Aorta (tissue), 5 donors: ENCODE measurements around the gene IGF1R. TPM values are rescaled to one million over a fixed set of nuclear protein-coding genes. Genes with fewer than 3 reads are reported as not detected.

Experiments
- ATAC-seq: fragments of 200-7000 bp; cut with Tn5 transposase; one replicate; pipeline ENCODE4 v1.9.1; 2022; ENCODE audit warnings: moderate library complexity; ENCODE audit not compliant: low FRiP score
- DNase-seq, 2 donors: peaks; one replicate each; pipeline ENCODE4 v3.0.0-alpha.2; 2020
- H3K27ac ChIP-seq, 2 donors: one replicate each; pipeline ENCODE4 v1.5.1; 2013; ENCODE audit warnings: low read length in 2 of 2, mild to moderate bottlenecking in 2 of 2, moderate library complexity in 2 of 2, control low read depth in 1 of 2, inconsistent platforms in 1 of 2, low read depth in 1 of 2
- H3K27me3 ChIP-seq, 2 donors: one replicate each; pipeline ENCODE4 v1.6.1; 2013; ENCODE audit warnings: control low read depth in 1 of 2, low read length in 1 of 2, mild to moderate bottlenecking in 1 of 2, moderate library complexity in 1 of 2; ENCODE audit not compliant: insufficient read depth in 2 of 2, control insufficient read depth in 1 of 2
- H3K36me3 ChIP-seq, 2 donors: one replicate each; pipeline ENCODE4 v1.6.1; 2013; ENCODE audit warnings: control low read depth in 1 of 2, low read length in 1 of 2, mild to moderate bottlenecking in 1 of 2; ENCODE audit not compliant: insufficient read depth in 2 of 2, control insufficient read depth in 1 of 2
- H3K4me1 ChIP-seq, 2 donors: one replicate each; pipeline ENCODE4 v1.6.1; 2013; ENCODE audit warnings: low read length in 2 of 2, control low read depth in 1 of 2, mild to moderate bottlenecking in 1 of 2, moderate library complexity in 1 of 2; ENCODE audit not compliant: insufficient read depth in 2 of 2, control insufficient read depth in 1 of 2
- H3K4me3 ChIP-seq, 2 donors: one replicate each; pipeline ENCODE4 v1.5.1; 2013; ENCODE audit warnings: low read length in 2 of 2, control low read depth in 1 of 2, mild to moderate bottlenecking in 1 of 2
- H3K9me3 ChIP-seq: one replicate; pipeline ENCODE4 v1.6.1; 2013; ENCODE audit warnings: mild to moderate bottlenecking, low read length; ENCODE audit not compliant: control insufficient read depth
- WGBS, 2 donors: extraction: QIAGEN DNeasy Blood & Tissue Kit; methylation state at CpG; one replicate each; pipeline ENCODE4 v1.1.7; 2013; 5-methylcytosine and 5-hydroxymethylcytosine counted together
- intact Hi-C, 2 donors: fragments of 100-400 bp; cut with DNase I; formaldehyde crosslinking; loops; one replicate each; pipeline versions ENCODE4 v1.14.2 to v1.15.0; 2022
- polyA plus RNA-seq, 2 donors: library from polyadenylated mRNA; stranded (reverse); fragments of 200-250 nt; gene quantifications; one replicate each; pipeline ENCODE4 v1.2.3, GENCODE V29; 2013
- total RNA-seq, 2 donors: library from RNA; stranded (reverse); fragmentation: NEBNext Ultra II Directional; extraction: Animal tissue kit (Norgen Biotek cat#: 25700); gene quantifications; one replicate each; pipeline ENCODE4 v1.2.1, GENCODE V29; 2021
- donor health status: healthy with polysubstance abuse.
- donor health status: Bipolar disorder and iron deficiency.
- donor health status: DM: no; HTN: no; CAD: no.
- donor health status: DM: no; HTN: no; CAD: no.
- donor health status: DM: yes; HTN: yes; CAD: no.

The IGF1R gene
- total and polyA plus RNA-seq, 4 donors = 7.5 to 137 (median 50.7) TPM

DNA sequence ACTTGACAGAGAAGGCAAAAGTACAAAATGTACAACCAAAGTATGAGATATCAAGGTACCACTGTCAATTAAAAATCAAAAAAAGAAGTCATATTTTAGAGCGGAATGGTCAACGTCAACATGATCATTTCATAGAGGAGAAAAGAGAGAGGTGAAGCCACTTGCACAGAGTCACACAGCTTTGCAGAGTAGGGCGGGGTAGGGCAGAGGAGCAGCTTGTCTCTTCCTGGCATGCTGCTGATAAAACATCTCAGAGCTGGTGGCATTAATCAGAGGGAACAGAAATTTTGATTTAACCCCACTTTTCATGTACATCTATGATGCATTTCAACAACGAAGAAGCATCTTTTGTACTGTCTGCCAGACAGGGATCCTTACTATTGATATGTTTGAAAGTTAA lies 5.2 kb upstream of the IGF1R start:
- H3K27ac ChIP-seq = no peak overlapping the region
- no peaks in the 10 kb centered on the region for H3K9me3 ChIP-seq
- 88 to 91% methylated on average over 4 of the region's 4 CpGs for WGBS, 2 donors
- no peak for ATAC-seq
- intact Hi-C loops = loop anchor here (5.0 to 10.0 kb wide), 4 partner anchors 58 to 424 kb away; no protein-coding TSS in a partner anchor
- no peaks in the 10 kb centered on the region for H3K4me1 ChIP-seq
- H3K27me3 ChIP-seq = no peaks in the 10 kb centered on the region
- no peak overlapping the region for H3K4me3 ChIP-seq
- no peak for DNase-seq
- no peaks in the 10 kb centered on the region for H3K36me3 ChIP-seq

DNA sequence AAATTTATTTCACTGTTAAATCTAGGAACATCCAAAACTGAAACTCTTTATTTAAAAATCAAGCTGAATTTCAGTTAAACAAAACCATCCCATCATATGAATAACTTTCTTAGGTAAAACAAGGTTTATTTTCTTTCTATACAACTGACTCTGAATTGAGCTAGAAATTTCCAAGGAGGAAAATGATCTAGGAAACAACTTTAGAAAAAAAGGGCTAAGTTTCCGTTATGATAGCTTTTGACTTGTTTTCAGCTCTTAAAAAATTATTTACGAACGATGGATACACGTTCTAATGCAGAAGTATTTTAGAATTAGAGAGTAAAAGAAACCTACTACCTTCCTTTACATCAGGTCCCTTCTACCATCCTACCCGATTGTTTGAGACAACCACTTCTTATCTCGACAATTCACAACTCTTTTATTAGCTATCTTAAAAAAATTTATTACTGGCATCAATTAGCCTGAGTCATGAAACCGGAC lies 1.8 kb upstream of the IGF1R start:
- H3K27me3 ChIP-seq = no peaks in the 10 kb centered on the region
- ATAC-seq = no peak
- H3K36me3 ChIP-seq = no peaks in the 10 kb centered on the region
- no peaks in the 10 kb centered on the region for H3K4me1 ChIP-seq
- intact Hi-C loops = loop anchor here (2.0 to 10.0 kb wide), 6 partner anchors 62 to 431 kb away; no protein-coding TSS in a partner anchor
- H3K27ac ChIP-seq = no peak overlapping the region
- H3K9me3 ChIP-seq = no peaks in the 10 kb centered on the region
- no peak for DNase-seq
- WGBS, 2 donors = 7 to 10% methylated on average over 7 of the region's 7 CpGs
- peak overlapping the region in 1 of 2 donors; percentile 72 for H3K4me3 ChIP-seq

DNA sequence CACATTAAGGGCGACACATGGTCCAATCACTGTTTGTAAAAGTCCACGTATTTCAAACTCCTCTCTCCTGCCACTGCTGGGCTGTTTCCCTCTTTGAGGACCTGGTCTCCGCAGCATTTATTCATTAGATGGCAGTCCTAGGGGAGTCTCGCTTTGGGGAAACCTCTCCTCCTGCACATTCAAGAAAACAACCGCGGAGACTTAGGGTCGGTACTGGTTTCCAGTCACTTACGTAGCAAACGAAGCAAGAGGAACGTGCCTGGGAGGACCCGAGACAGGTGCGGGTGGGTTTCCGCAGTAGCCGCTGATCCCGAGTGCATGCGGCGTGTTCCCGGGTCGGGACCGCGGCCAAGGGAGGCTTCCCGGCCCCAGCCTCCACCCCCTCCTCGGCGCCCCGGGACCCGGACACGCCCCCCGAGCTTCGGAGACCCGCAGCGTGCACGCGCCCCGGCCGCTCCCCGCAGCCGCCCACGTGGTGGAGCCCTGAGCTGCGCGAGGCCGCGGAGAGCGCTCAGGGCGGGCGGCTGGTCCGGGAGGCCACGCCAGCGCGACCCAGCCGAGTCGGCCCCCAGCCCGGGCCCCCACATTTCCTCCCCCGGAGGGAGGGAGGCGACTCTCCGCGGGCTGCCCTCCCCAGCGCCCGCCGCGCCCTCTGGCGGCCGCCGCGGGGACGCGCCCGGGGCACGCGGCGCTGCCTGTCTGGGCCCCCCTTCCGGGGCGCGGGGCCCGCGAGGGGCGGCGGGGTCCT lies 1.1 kb upstream of the IGF1R start:
- Histone ChIP-seq H3K4me3 (peak overlapping the region; percentile 72 to 99), H3K27me3 (no peaks in the 10 kb centered on the region), H3K9me3 (no peaks in the 10 kb centered on the region), H3K36me3 (no peaks in the 10 kb centered on the region), H3K27ac (peak overlapping the region in 1 of 2 donors; percentile 70), H3K4me1 (no peaks in the 10 kb centered on the region)
- intact Hi-C loops = loop anchor here (2.0 to 10.0 kb wide), 6 partner anchors 62 to 430 kb away; no protein-coding TSS in a partner anchor
- ATAC-seq = peak; percentile 68
- DNase-seq = peak; percentile 79 to 92
- WGBS, 2 donors = 0 to 1% methylated on average over 46 to 77 of the region's 77 CpGs

DNA sequence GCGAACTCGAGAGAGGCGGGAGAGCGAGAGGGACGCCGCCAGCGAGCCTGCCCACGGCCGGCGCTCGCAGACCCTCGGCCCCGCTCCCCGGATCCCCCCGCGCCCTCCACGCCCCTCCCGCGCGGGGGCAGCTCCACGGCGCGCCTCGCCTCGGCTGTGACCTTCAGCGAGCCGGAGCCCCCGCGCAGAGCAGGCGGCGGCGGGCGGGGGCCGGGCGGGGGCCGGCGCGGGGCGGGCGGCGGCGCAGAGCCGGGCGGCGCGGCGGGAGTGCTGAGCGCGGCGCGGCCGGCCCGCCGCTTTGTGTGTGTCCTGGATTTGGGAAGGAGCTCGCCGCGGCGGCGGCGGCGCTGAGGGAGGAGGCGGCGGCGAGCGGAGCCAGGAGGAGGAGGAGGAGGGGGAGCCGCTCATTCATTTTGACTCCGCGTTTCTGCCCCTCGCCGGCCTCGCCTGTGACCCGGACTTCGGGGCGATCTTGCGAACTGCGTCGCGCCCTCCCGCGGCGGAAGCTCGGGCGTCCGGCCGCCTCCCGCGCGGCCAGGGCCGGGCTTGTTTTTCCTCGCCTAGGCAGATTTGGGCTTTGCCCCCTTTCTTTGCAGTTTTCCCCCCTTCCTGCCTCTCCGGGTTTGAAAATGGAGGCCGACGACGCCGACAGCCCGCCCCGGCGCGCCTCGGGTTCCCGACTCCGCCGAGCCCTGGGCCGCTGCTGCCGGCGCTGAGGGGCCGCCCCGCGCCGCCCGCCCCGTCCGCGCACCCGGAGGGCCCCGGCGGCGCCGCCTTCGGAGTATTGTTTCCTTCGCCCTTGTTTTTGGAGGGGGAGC lies 524 bp downstream of the IGF1R start:
- ATAC-seq (no peak), DNase-seq (peak; percentile 70 to 85)
- peak overlapping the region; percentile 56 to 99 for H3K4me3 ChIP-seq
- peak overlapping the region; percentile 69 to 94 for H3K27ac ChIP-seq
- H3K4me1 ChIP-seq = no peaks in the 10 kb centered on the region
- no peaks in the 10 kb centered on the region for H3K27me3 ChIP-seq
- no peaks in the 10 kb centered on the region for H3K9me3 ChIP-seq
- intact Hi-C loops = loop anchor here (1.0 to 10.0 kb wide), 6 partner anchors 64 to 428 kb away; no protein-coding TSS in a partner anchor
- no peaks in the 10 kb centered on the region for H3K36me3 ChIP-seq
- WGBS, 2 donors = 0 to 1% methylated on average over 56 to 121 of the region's 121 CpGs

DNA sequence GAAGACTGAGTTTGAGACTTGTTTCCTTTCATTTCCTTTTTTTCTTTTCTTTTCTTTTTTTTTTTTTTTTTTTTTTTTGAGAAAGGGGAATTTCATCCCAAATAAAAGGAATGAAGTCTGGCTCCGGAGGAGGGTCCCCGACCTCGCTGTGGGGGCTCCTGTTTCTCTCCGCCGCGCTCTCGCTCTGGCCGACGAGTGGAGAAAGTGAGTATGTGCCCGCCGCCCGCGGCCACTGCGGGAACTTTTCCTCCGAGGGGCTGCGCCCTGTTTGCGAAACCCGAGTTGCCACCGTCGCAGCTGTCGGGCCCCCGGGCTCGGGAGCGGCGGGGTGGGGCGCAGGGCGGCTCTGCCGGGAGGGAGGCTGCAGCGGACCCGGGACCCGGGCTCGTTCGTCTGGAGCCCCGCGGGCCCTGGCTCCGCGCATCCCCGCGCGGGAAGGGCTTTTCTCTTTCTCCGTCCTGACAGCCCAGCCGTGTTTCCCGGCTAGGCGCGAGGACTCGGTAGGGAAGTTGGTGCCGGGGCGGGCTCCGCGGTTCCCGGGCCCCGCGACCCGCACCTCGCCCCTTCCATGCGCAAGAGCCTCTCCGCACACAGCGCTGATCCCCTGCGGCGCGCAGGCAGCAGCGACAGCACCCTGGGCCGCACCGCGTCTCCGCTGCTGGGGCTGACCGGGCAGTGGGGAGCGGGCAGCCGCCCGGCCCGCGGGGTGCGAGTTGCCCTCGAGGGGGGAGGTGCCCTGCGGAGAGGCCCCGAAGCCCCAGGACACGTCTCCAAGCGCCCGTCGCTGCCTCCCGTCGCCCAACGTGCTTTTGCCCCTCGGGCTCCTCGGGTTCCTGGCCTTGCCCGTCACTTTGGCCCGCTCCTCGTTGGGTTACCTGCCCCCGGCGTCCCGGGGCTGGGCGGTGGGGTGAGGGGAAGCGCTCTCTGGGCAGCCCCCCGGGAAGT lies 1.4 kb downstream of the IGF1R start:
- intact Hi-C loops = loop anchor here (5.0 to 10.0 kb wide), 7 partner anchors 65 to 428 kb away; no protein-coding TSS in a partner anchor

DNA sequence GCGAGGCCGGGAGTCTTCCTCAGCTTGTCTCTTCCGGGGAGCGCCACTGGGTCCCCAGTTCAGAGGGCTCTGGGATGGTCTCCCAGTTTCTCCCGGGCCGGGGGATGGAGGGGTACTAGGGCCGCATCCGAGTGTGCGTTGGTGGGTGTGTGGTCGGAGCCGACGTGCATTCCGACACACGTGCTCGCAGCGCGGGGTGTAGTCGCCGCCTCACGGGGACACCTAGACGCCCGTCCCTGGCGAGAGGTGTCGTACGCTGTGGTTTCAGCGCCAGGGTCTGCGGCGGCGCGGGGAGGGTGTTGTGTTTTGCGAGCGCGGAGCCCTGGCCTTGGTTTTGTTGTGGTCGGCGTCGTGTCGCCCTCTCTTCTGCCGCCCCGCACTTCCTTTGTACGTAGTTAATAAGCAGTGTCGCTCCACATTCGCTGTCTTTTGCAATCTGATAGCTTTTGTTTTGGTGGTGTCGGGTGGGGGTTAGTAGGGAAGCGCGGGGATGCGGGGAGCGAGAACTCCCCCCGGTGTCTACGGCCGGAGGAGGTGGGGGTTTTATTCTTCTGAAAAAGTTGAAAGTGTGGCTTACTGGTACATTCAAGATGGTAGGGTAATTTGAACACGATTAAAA lies 2.2 kb downstream of the IGF1R start:
- Histone ChIP-seq H3K4me1 (no peaks in the 10 kb centered on the region), H3K36me3 (no peaks in the 10 kb centered on the region), H3K27me3 (no peaks in the 10 kb centered on the region), H3K4me3 (peak overlapping the region; percentile 56 to 99), H3K9me3 (no peaks in the 10 kb centered on the region), H3K27ac (peak overlapping the region; percentile 38 to 89)
- intact Hi-C loops = loop anchor here (5.0 kb wide), 2 partner anchors 77 to 127 kb away; no protein-coding TSS in a partner anchor
- ATAC-seq = peak; percentile 32
- peak; percentile 69 to 82 for DNase-seq
- 0 to 1% methylated on average over 51 of the region's 51 CpGs for WGBS, 2 donors

More for the DNA sequence above, 1.4 kb downstream of the IGF1R start:
- Histone ChIP-seq H3K27me3 (no peaks in the 10 kb centered on the region), H3K9me3 (no peaks in the 10 kb centered on the region), H3K36me3 (no peaks in the 10 kb centered on the region), H3K27ac (peak overlapping the region; percentile 38 to 94), H3K4me3 (peak overlapping the region; percentile 56 to 99), H3K4me1 (no peaks in the 10 kb centered on the region)
- ATAC-seq = peak; percentile 15
- peak; percentile 75 to 87 for DNase-seq
- 0% methylated on average over 65 to 94 of the region's 94 CpGs for WGBS, 2 donors

DNA sequence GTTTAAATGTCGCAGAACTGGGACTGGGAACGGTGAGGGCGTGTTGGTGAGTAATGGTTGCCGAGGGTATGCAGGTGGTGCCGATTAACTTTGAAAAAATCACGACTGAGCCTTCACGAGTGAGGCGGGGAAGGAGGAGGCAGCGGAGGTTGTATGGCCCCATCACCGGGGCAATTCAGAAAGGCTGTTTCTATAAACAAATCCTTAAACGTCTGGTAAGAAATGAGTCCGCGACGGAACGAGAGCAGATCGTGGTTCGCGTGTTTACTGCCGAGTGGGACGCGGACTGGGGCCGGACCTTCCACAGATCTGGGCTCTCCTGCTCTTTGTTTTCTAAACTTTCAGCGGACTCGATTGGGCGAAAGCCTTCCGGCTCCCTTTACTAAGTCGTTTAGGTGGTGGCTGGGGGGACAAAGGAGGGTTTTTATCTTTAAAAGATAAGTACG lies 2.7 kb downstream of the IGF1R start:
- no peaks in the 10 kb centered on the region for H3K4me1 ChIP-seq
- no peak for ATAC-seq
- no peak for DNase-seq
- H3K4me3 ChIP-seq = peak overlapping the region; percentile 56 to 99
- no peaks in the 10 kb centered on the region for H3K36me3 ChIP-seq
- intact Hi-C loops = loop anchor here (5.0 kb wide), 2 partner anchors 76 to 126 kb away; no protein-coding TSS in a partner anchor
- peak overlapping the region; percentile 38 to 89 for H3K27ac ChIP-seq
- H3K9me3 ChIP-seq = no peaks in the 10 kb centered on the region
- H3K27me3 ChIP-seq = no peaks in the 10 kb centered on the region
- WGBS, 2 donors = 1% methylated on average over 28 of the region's 28 CpGs
